GM12865 (cell line): ENCODE results near the gene OXSM.

ENCODE experiments used
- DNase-seq: peaks from one replicate; pipeline ENCODE4 v3.0.0; 2010; ENCODE audit warnings: low read depth
- H3K4me3 ChIP-seq: 2 replicates; pipeline ENCODE4 v1.5.1; 2011; ENCODE audit warnings: mild to moderate bottlenecking, low read depth, low read length, control low read depth
- TF ChIP-seq, protein P1 (sequence below): IDR thresholded peaks from 2 replicates; pipeline ENCODE4 v1.5.1; 2011; ENCODE audit warnings: low read length, control low read depth, low read depth, inconsistent platforms; ENCODE audit not compliant: insufficient read depth; ENCODE audit errors: missing control alignments

OXSM gene

DNA sequence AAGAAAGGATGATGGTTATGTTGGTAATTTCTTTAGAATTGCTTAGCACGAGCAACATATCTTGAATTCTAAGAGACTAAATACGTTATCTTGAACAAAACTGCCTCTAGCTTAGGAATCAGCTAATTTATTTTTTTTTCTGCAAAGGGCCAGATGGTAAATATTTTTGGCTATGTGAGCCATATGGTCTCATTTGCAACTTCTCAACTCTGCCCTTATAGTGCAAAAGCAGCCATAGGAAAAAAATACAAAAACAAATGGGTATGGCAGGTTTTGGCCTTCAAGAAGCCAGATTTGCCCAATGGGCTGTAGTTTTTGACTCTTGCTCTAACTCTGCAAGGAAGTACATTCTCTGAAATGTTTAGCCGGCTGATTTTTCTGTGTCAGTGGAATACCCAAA, 11.9 kb downstream of the OXSM start:
- TF ChIP-seq, protein P1, sequence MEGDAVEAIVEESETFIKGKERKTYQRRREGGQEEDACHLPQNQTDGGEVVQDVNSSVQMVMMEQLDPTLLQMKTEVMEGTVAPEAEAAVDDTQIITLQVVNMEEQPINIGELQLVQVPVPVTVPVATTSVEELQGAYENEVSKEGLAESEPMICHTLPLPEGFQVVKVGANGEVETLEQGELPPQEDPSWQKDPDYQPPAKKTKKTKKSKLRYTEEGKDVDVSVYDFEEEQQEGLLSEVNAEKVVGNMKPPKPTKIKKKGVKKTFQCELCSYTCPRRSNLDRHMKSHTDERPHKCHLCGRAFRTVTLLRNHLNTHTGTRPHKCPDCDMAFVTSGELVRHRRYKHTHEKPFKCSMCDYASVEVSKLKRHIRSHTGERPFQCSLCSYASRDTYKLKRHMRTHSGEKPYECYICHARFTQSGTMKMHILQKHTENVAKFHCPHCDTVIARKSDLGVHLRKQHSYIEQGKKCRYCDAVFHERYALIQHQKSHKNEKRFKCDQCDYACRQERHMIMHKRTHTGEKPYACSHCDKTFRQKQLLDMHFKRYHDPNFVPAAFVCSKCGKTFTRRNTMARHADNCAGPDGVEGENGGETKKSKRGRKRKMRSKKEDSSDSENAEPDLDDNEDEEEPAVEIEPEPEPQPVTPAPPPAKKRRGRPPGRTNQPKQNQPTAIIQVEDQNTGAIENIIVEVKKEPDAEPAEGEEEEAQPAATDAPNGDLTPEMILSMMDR: no peak

GRCh38 chr3:25803833-25804232, 13.9 kb downstream of the OXSM start:
- no peak for DNase-seq
- no peak overlapping the region for H3K4me3 ChIP-seq
- TF ChIP-seq, protein P1: no peak

More for the DNA sequence above, 11.9 kb downstream of the OXSM start:
- no peak overlapping the region for H3K4me3 ChIP-seq
- DNase-seq: no peak

DNA sequence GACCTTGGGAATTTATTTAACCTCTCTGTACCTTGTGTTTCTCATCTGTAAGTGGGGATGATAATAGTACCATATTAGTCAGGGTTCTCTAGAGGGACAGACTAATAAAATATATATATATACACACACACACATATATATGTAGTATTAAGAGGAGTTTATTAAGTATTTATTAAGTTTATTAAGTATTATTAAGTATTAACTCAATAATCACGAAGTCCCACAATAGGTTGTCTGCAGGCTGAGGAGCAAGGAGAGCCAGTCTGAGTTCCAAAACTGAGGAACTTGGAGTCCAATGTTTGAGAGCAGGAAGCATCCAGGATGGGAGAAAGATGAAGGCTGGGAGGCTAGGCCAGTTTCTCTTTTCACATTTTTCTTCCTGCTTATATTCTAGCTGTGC, 14.8 kb downstream of the OXSM start:
- H3K4me3 ChIP-seq: no peak overlapping the region
- TF ChIP-seq, protein P1: no peak
- DNase-seq: no peak

DNA sequence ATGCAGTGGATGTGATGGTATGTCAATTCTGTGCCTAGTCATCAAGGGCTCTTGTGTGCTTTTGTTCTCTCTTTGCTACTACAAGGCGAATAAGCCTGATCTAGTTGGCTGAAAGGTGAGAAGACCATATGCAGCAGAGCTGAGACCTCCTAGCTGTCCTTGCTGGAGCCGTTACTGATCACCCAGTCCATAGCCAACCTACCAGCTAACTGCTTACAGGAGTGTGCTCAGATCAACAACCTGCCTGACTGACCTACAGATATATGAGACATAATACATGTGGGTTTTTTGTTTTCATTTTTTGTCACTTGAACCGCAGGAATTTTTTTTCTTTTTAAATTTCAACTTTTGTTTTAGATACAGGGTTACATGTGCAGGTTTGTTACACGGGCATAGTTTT, 22.8 kb downstream of the OXSM start:
- DNase-seq: no peak
- TF ChIP-seq, protein P1: no peak
- H3K4me3 ChIP-seq: no peak overlapping the region

- no peak for DNase-seq
- TF ChIP-seq, protein P1: no peak
- H3K4me3 ChIP-seq: no peak overlapping the region
Observed at GRCh38 chr3:25817107-25817506, 27.2 kb downstream of the OXSM start.

DNA sequence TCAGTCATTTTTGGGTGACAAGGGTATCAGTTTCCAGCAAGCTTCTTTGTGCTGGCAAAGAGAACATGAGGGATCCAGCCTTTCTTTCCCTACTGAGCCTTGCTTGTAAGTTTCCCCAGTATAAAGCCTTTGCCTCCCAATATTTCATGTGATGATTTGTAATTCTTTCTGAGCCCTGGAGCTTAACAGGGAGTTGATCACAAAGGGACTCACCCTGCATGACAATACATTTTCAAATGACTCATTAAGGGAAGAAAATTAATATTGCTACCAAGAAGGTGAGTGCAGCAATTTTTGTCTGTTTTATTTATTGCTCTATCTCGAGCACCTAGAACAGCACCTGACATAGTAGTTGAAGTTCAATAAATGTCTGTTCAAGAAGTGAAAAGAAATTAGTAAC, 27.7 kb downstream of the OXSM start:
- no peak for DNase-seq
- H3K4me3 ChIP-seq: no peak overlapping the region
- TF ChIP-seq, protein P1: no peak

DNA sequence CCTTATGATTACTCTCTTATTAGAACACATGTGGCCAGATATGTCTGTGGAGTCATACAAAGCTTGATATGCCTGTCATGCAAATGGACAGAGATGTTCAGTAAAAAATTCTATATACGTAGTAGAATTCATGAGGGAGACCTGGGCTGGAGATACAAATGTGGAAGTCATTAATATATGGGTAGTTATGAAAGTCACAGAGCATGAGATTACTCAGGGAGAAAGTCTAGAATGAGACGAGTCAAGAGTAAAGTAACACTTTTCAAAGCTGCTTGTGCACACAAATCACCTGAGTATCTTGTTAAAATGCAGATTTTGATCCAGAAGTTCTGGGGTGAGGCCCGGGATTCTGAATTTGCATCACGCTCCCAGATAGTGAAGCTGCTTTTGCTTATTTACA, 28.4 kb downstream of the OXSM start:
- H3K4me3 ChIP-seq: no peak overlapping the region
- TF ChIP-seq, protein P1: no peak
- no peak for DNase-seq
